Esophagus squamous epithelium (tissue), 5 donors: ENCODE measurements around the gene CHI3L1. TPM values are rescaled to one million over a fixed set of nuclear protein-coding genes. Genes with fewer than 3 reads are reported as not detected.

ENCODE experiments used
- DNase-seq: peaks from one replicate; lab custom pipeline; 2025; lab: John Stamatoyannopoulos, UW
- H3K27ac ChIP-seq, 4 donors: fragments of 200-600 bp; sonication (generic); one replicate each; pipeline ENCODE4 v1.5.1; 2016 to 2019; ENCODE audit warnings: mild to moderate bottlenecking in 1 of 4
- H3K27me3 ChIP-seq, 4 donors: fragments of 200-600 bp; sonication (generic); 1 replicate in 3 of 4; 2 replicates in 1 of 4; pipeline versions ENCODE4 v1.5.1 to v1.6.0; 2017 to 2021; ENCODE audit warnings: antibody characterized with exemption in 1 of 4
- H3K36me3 ChIP-seq, 3 donors: fragments of 200-600 bp; sonication (generic); one replicate each; pipeline ENCODE4 v1.5.1; 2016 to 2019
- H3K4me1 ChIP-seq, 3 donors: fragments of 200-600 bp; sonication (generic); one replicate each; pipeline ENCODE4 v1.5.1; 2017 to 2019
- H3K4me3 ChIP-seq, 4 donors: fragments of 200-600 bp; sonication (generic); 1 replicate in 3 of 4; 2 replicates in 1 of 4; pipeline ENCODE4 v1.5.1; 2016 to 2019; ENCODE audit warnings: mild to moderate bottlenecking in 2 of 4, moderate library complexity in 1 of 4
- H3K9me3 ChIP-seq, 3 donors: fragments of 200-600 bp; sonication (generic); one replicate each; pipeline ENCODE4 v1.5.1; 2016 to 2019
- CTCF ChIP-seq, 6 experiments: fragments of 450-650 bp in 4 of 6; fragments of 200-600 bp in 2 of 6; sonication (generic) in 2 of 6; IDR thresholded peaks; one replicate each; pipeline ENCODE4 v1.5.1; 2016 to 2019; ENCODE audit warnings: antibody characterized with exemption in 6 of 6, mild to moderate bottlenecking in 4 of 6, moderate library complexity in 4 of 6
- POLR2A ChIP-seq, 4 donors: fragments of 450-650 bp; IDR thresholded peaks; one replicate each; pipeline ENCODE4 v1.6.1; 2017; ENCODE audit warnings: antibody characterized with exemption in 4 of 4, mild to moderate bottlenecking in 4 of 4, moderate library complexity in 3 of 4
- WGBS, 2 donors: methylation state at CpG; one replicate each; pipeline ENCODE4 v1.1.5; 2018; 5-methylcytosine and 5-hydroxymethylcytosine counted together
- intact Hi-C: fragments of 100-400 bp; cut with DNase I; formaldehyde crosslinking; loops from one replicate; pipeline ENCODE4 v1.15.0; 2022
- total RNA-seq, 4 donors: library from RNA; depleted of rRNA; stranded (reverse); fragments of >200 nt; gene quantifications; one replicate each; pipeline ENCODE4 v1.1.0, GENCODE V29; 2016
- donor health status: DM: yes; HTN: yes; CAD: no.

The CHI3L1 gene
- total RNA-seq, 4 donors from 2014 or later, result 0.38 to 10.9 (median 9.1) TPM

- TF ChIP-seq POLR2A (IDR thresholded peaks at IDR 0.05) (no peak), CTCF (IDR thresholded peaks at IDR 0.05) (no peak)
- DNase-seq, result no peak
- no peaks in the 10 kb centered on the region for H3K9me3 ChIP-seq
- 66 to 90% methylated on average over 2 of the region's 2 CpGs for WGBS, 2 donors
- H3K4me1 ChIP-seq, result peaks cover 25 to 40% (median 27%) of the 10 kb centered on the region in 3 donors
- H3K36me3 ChIP-seq, result no peaks in the 10 kb centered on the region
- H3K27me3 ChIP-seq, result no peaks in the 10 kb centered on the region
- H3K4me3 ChIP-seq, result no peak overlapping the region
- H3K27ac ChIP-seq, result no peak overlapping the region
- intact Hi-C loops, result no loop called here
These were observed 2.7 kb downstream of the CHI3L1 start for GRCh38 chr1:203183828-203184227.

- H3K27ac ChIP-seq, result no peak overlapping the region
- H3K4me3 ChIP-seq, result no peak overlapping the region
- DNase-seq, result no peak
- H3K4me1 ChIP-seq, result peaks cover 25 to 37% (median 25%) of the 10 kb centered on the region in 3 donors
- 85 to 88% methylated on average over 4 to 6 of the region's 7 CpGs for WGBS, 2 donors
- intact Hi-C loops, result no loop called here
- H3K36me3 ChIP-seq, result no peaks in the 10 kb centered on the region
- TF ChIP-seq CTCF (IDR thresholded peaks at IDR 0.05) (no peak), POLR2A (IDR thresholded peaks at IDR 0.05) (no peak)
- H3K27me3 ChIP-seq, result no peaks in the 10 kb centered on the region
- H3K9me3 ChIP-seq, result no peaks in the 10 kb centered on the region
These were observed 4.0 kb downstream of the CHI3L1 start for GRCh38 chr1:203182387-203182953.

- TF ChIP-seq CTCF (IDR thresholded peaks at IDR 0.05) (no peak), POLR2A (IDR thresholded peaks at IDR 0.05) (no peak)
- intact Hi-C loops, result no loop called here
- 79 to 86% methylated on average over 7 to 8 of the region's 10 CpGs for WGBS, 2 donors
- peaks cover 22 to 37% (median 22%) of the 10 kb centered on the region in 3 donors for H3K4me1 ChIP-seq
- no peaks in the 10 kb centered on the region for H3K27me3 ChIP-seq
- no peak for DNase-seq
- H3K36me3 ChIP-seq, result no peaks in the 10 kb centered on the region
- H3K4me3 ChIP-seq, result no peak overlapping the region
- no peaks in the 10 kb centered on the region for H3K9me3 ChIP-seq
- no peak overlapping the region for H3K27ac ChIP-seq
These were observed 4.7 kb downstream of the CHI3L1 start for GRCh38 chr1:203181586-203182386.

- intact Hi-C loops, result no loop called here
- 76 to 82% methylated on average over 6 to 9 of the region's 11 CpGs for WGBS, 2 donors
- no peak overlapping the region for H3K4me3 ChIP-seq
- no peak overlapping the region for H3K27ac ChIP-seq
- no peaks in the 10 kb centered on the region for H3K27me3 ChIP-seq
- TF ChIP-seq CTCF (IDR thresholded peaks at IDR 0.05) (no peak), POLR2A (IDR thresholded peaks at IDR 0.05) (no peak)
- H3K9me3 ChIP-seq, result no peaks in the 10 kb centered on the region
- H3K4me1 ChIP-seq, result peaks cover 12 to 37% (median 12%) of the 10 kb centered on the region in 3 donors
- H3K36me3 ChIP-seq, result no peaks in the 10 kb centered on the region
- DNase-seq, result no peak
These were observed 5.7 kb downstream of the CHI3L1 start for GRCh38 chr1:203180611-203181330.

GRCh38 chr1:203179667-203180005 is 6.9 kb downstream of the CHI3L1 start:
- intact Hi-C loops, result no loop called here
- Histone ChIP-seq H3K27me3 (peaks cover 0 to 4% (median 0%) of the 10 kb centered on the region in 4 donors), H3K4me1 (peaks cover 1 to 32% (median 6%) of the 10 kb centered on the region in 3 donors), H3K27ac (no peak overlapping the region), H3K4me3 (no peak overlapping the region), H3K9me3 (no peaks in the 10 kb centered on the region), H3K36me3 (no peaks in the 10 kb centered on the region)
- TF ChIP-seq POLR2A (IDR thresholded peaks at IDR 0.05), result no peak
- TF ChIP-seq CTCF (IDR thresholded peaks at IDR 0.05), result no peak
- DNase-seq, result no peak
- 75 to 95% methylated on average over 4 of the region's 10 CpGs for WGBS, 2 donors
